ENCODE data around the gene EVI5L. TPM values are rescaled to one million over a fixed set of nuclear protein-coding genes. Genes with fewer than 3 reads are reported as not detected.
A peak's percentile ranks its signal among the peaks of the same experiment; 100 is the strongest.

The EVI5L gene
- total RNA-seq, 1 experiment from 2014 or later = 29.5 TPM

- no peak for ATAC-seq
- peaks cover 11% of the 10 kb centered on the region for H3K4me1 ChIP-seq (ENCODE audit: insufficient read depth, low read length)
- no peak overlapping the region for H3K4me2 ChIP-seq (ENCODE audit: low read length)
- H3K27me3 ChIP-seq (ENCODE audit: low read length) = no peaks in the 10 kb centered on the region
- H3K27ac ChIP-seq (ENCODE audit: low read length) = no peak overlapping the region
- no peak overlapping the region for H2AFZ ChIP-seq (ENCODE audit: low read length)
- peaks cover 46% of the 10 kb centered on the region for H3K79me2 ChIP-seq (ENCODE audit: low read length)
- TF ChIP-seq, protein P1, sequence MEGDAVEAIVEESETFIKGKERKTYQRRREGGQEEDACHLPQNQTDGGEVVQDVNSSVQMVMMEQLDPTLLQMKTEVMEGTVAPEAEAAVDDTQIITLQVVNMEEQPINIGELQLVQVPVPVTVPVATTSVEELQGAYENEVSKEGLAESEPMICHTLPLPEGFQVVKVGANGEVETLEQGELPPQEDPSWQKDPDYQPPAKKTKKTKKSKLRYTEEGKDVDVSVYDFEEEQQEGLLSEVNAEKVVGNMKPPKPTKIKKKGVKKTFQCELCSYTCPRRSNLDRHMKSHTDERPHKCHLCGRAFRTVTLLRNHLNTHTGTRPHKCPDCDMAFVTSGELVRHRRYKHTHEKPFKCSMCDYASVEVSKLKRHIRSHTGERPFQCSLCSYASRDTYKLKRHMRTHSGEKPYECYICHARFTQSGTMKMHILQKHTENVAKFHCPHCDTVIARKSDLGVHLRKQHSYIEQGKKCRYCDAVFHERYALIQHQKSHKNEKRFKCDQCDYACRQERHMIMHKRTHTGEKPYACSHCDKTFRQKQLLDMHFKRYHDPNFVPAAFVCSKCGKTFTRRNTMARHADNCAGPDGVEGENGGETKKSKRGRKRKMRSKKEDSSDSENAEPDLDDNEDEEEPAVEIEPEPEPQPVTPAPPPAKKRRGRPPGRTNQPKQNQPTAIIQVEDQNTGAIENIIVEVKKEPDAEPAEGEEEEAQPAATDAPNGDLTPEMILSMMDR (conservative IDR thresholded peaks at IDR 0.05; ENCODE audit: low read depth, low read length) = no peak
- TF ChIP-seq EZH2phosphoT487 (IDR thresholded peaks at IDR 0.05; ENCODE audit: borderline replicate concordance, low read length) = no peak
- TF ChIP-seq EZH2 (IDR thresholded peaks at IDR 0.05; ENCODE audit: low read length, unreplicated experiment) = no peak
- H4K20me1 ChIP-seq (ENCODE audit: low read length) = 0 out of 2 replicates have a peak, but pooled peaks cover 3% of the 10 kb centered on the region
- ChIA-PET CTCF (interaction anchor here (0.7 kb wide), 1 partner anchor 33 kb away, joined by 10 read pairs; no protein-coding TSS in a partner anchor), POLR2A (ENCODE audit: unreplicated experiment) (interaction anchor here (0.6 kb wide), 1 partner anchor 25 kb away, joined by 3 read pairs; no protein-coding TSS in a partner anchor)
- H3F3A ChIP-seq (ENCODE audit: low read length, unreplicated experiment) = no peaks in the 10 kb centered on the region
- peaks cover 20% of the 10 kb centered on the region for H3K36me3 ChIP-seq (ENCODE audit: low read depth, low read length)
- H3K9me2 ChIP-seq (replicated peaks; ENCODE audit: low read length) = no peaks in the 10 kb centered on the region
- intact Hi-C loops (cut with micrococcal nuclease) = no loop called here
- no peaks in the 10 kb centered on the region for H3K9me3 ChIP-seq (ENCODE audit: low read length)
- no TSS peak for BruUV-seq (replicated peaks)
- no peak overlapping the region for H3K4me3 ChIP-seq (ENCODE audit: low read length)
- H3K9ac ChIP-seq (ENCODE audit: low read length) = no peak overlapping the region
- DNase-seq = no peak
Observed at GRCh38 chr19:7908078-7908699, 78.2 kb downstream of the EVI5L start.

DNA sequence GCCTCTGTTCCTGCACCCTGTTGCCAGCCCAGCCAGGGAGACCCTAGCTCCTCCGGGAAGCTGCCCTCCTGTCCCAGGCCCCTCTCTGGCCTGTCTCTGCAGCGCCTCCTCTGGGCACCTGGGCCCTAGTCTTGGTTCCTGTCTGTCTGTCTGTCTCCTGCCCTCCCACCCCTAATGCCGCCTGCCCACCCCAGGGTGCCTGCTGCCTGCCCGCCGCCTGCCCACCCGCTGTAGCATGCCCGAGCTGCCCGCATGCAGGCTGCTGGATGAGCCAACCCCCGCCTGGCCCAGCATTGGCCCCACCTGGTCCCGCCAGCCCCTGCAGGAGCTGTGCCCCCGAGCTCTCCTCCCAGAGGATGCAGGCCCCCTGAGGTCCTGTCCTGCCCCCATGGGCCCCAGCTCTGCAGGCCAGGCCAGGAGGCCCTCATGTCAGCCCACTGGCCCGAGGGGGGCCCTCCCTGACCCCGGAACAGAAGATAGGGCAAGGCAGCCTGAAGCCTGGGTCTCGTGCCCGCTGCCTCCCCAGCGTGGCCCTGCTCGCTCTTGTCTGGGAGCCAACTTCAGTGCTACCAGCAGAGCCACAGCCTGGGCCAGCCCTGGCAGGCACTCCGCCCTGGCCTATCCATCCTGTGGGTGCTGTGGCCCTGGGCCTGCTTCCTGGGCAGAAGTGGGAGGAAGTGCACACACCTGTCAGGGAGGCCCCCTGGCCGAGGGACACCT, 78.9 kb downstream of the EVI5L start:
- intact Hi-C loops (cut with micrococcal nuclease) = no loop called here
- ATAC-seq = no peak
- H4K20me1 ChIP-seq (ENCODE audit: low read length) = 0 out of 2 replicates have a peak, but pooled peaks cover 3% of the 10 kb centered on the region

More for the DNA sequence above, 78.9 kb downstream of the EVI5L start:
- DNase-seq = no peak
- Histone ChIP-seq H3K4me1 (ENCODE audit: insufficient read depth, low read length) (peaks cover 10% of the 10 kb centered on the region), H3F3A (ENCODE audit: low read length, unreplicated experiment) (no peaks in the 10 kb centered on the region), H3K27ac (ENCODE audit: low read length) (no peak overlapping the region), H3K9me2 (replicated peaks; ENCODE audit: low read length) (no peaks in the 10 kb centered on the region), H3K36me3 (ENCODE audit: low read depth, low read length) (peaks cover 20% of the 10 kb centered on the region), H3K79me2 (ENCODE audit: low read length) (peaks cover 46% of the 10 kb centered on the region), H2AFZ (ENCODE audit: low read length) (no peak overlapping the region), H3K4me2 (ENCODE audit: low read length) (no peak overlapping the region), H3K27me3 (ENCODE audit: low read length) (no peaks in the 10 kb centered on the region), H3K9ac (ENCODE audit: low read length) (no peak overlapping the region), H3K4me3 (ENCODE audit: low read length) (no peak overlapping the region), H3K9me3 (ENCODE audit: low read length) (no peaks in the 10 kb centered on the region)
- CTCF ChIA-PET = no interaction called here
- TF ChIP-seq, protein P1 (conservative IDR thresholded peaks at IDR 0.05; ENCODE audit: low read depth, low read length) = peak; percentile 21; the same call in 1 of the 2 replicates
- TF ChIP-seq EZH2phosphoT487 (IDR thresholded peaks at IDR 0.05; ENCODE audit: borderline replicate concordance, low read length) (no peak), EZH2 (IDR thresholded peaks at IDR 0.05; ENCODE audit: low read length, unreplicated experiment) (no peak)
- BruUV-seq (replicated peaks) = no TSS peak
- POLR2A ChIA-PET (ENCODE audit: unreplicated experiment) = no interaction called here
